Parietal lobe (tissue), 1 donor: ENCODE results near the gene ABHD8. TPM values are rescaled to one million over a fixed set of nuclear protein-coding genes. Genes with fewer than 3 reads are reported as not detected.

Source experiments
- total RNA-seq: library from RNA; depleted of rRNA; stranded (reverse); fragments of >200 nt; gene quantifications from one replicate; pipeline ENCODE4 v1.2.3, GENCODE V29; 2014

The ABHD8 gene
- total RNA-seq, result 19.7 TPM

GRCh38 chr19:17303167-17303939 is at the start of gene ABHD8:
ABHD8 (minus strand) TSS chr19:17303425; CDS start chr19:17301616, 1,809 bp downstream.

GRCh38 chr19:17336872-17337674 is 33.8 kb upstream of the ABHD8 start, which contains the start of gene GTPBP3:
GTPBP3 (plus strand) TSS chr19:17337553; CDS start chr19:17337612, 59 bp downstream.

GRCh38 chr19:17334414-17335409 is 31.5 kb upstream of the ABHD8 start, which contains the start of gene ANO8:
ANO8 (minus strand) TSS chr19:17334855; CDS start chr19:17334670, 185 bp downstream.

GRCh38 chr19:17309198-17309964 is 6.2 kb upstream of the ABHD8 start, which contains the start of gene DDA1:
DDA1 (plus strand) TSS chr19:17309563; CDS start chr19:17309655, 92 bp downstream.

GRCh38 chr19:17305517-17306284 is 2.5 kb upstream of the ABHD8 start, which contains the start of gene MRPL34:
MRPL34 (plus strand) TSS chr19:17305872; CDS start chr19:17305893, 21 bp downstream.

GRCh38 chr19:17281391-17282304 is 21.6 kb downstream of the ABHD8 start, which contains the start of gene ANKLE1:
ANKLE1 (plus strand) TSS chr19:17281901; CDS start chr19:17281921, 20 bp downstream.

GRCh38 chr19:17266975-17267788 is 36.0 kb downstream of the ABHD8 start, which contains the start of gene BABAM1:
BABAM1 (plus strand) TSS chr19:17267443; CDS start chr19:17268807, 1,364 bp downstream.

GRCh38 chr19:17264641-17264979 is 38.6 kb downstream of the ABHD8 start, which contains the start of gene USHBP1:
USHBP1 (minus strand) TSS chr19:17264745; CDS start chr19:17264299, 446 bp downstream.

GRCh38 chr19:17245535-17245984 is 57.7 kb downstream of the ABHD8 start, which contains the start of gene NR2F6:
NR2F6 (minus strand) TSS chr19:17245919; CDS start chr19:17245220, 699 bp downstream.

Other genes with a start within 250 kb of the ABHD8 start
- gene HAUS8, start 228.0 kb downstream of the ABHD8 start, total RNA-seq, result 2.5 TPM
- 86.1 TPM for gene MYO9B, start 227.6 kb downstream of the ABHD8 start, total RNA-seq
- 19.4 TPM for gene USE1, start 88.1 kb downstream of the ABHD8 start, total RNA-seq
- gene OCEL1, start 77.2 kb downstream of the ABHD8 start, total RNA-seq, result 0.94 TPM
- 7.8 TPM for gene NR2F6, start 57.5 kb downstream of the ABHD8 start, total RNA-seq
- 1.3 TPM for gene USHBP1, start 38.7 kb downstream of the ABHD8 start, total RNA-seq
- 61.3 TPM for gene BABAM1, start 36.0 kb downstream of the ABHD8 start, total RNA-seq
- gene ANKLE1, start 21.5 kb downstream of the ABHD8 start, total RNA-seq, result 1.3 TPM
- gene MRPL34, start 2.4 kb upstream of the ABHD8 start, total RNA-seq, result 8.1 TPM
- gene DDA1, start 6.1 kb upstream of the ABHD8 start, total RNA-seq, result 9.1 TPM
- 53.8 TPM for gene ANO8, start 31.4 kb upstream of the ABHD8 start, total RNA-seq
- 18.8 TPM for gene GTPBP3, start 34.1 kb upstream of the ABHD8 start, total RNA-seq
- 2.2 TPM for gene PLVAP, start 73.9 kb upstream of the ABHD8 start, total RNA-seq
- not detected for gene CCDC194, start 90.8 kb upstream of the ABHD8 start, total RNA-seq
- 1.6 TPM for gene BST2, start 102.2 kb upstream of the ABHD8 start, total RNA-seq
- 15.0 TPM for gene MVB12A, start 116.6 kb upstream of the ABHD8 start, total RNA-seq
- gene TMEM221, start 145.2 kb upstream of the ABHD8 start, total RNA-seq, result 0.63 TPM
- not detected for gene NXNL1, start 157.5 kb upstream of the ABHD8 start, total RNA-seq
- gene SLC27A1, start 167.1 kb upstream of the ABHD8 start, total RNA-seq, result 26.0 TPM
- 51.0 TPM for gene PGLS, start 208.2 kb upstream of the ABHD8 start, total RNA-seq